Stomach (tissue), 9 donors: ENCODE data around the gene CCDC180. TPM values are rescaled to one million over a fixed set of nuclear protein-coding genes. Genes with fewer than 3 reads are reported as not detected.

ENCODE experiments used
- DNase-seq, 2 donors: peaks; one replicate each; pipeline versions ENCODE4 v3.0.0 to v3.0.0-alpha.2; 2013 to 2019
- H3K27ac ChIP-seq, 5 donors: fragments of 200-600 bp in 4 of 5; sonication (generic) in 4 of 5; one replicate each; pipeline ENCODE4 v1.5.1; 2013 to 2019; ENCODE audit warnings: mild to moderate bottlenecking in 1 of 5, moderate library complexity in 1 of 5
- H3K27me3 ChIP-seq, 3 donors: fragments of 200-600 bp; sonication (generic); one replicate each; pipeline ENCODE4 v1.5.1; 2017 to 2019; ENCODE audit warnings: mixed run types in 1 of 3
- H3K36me3 ChIP-seq, 4 donors: fragments of 200-600 bp; sonication (generic); 1 replicate in 3 of 4; 2 replicates in 1 of 4; pipeline ENCODE4 v1.5.1; 2016 to 2019
- H3K4me1 ChIP-seq, 4 donors: fragments of 200-600 bp; sonication (generic); one replicate each; pipeline ENCODE4 v1.5.1; 2016 to 2019
- H3K4me3 ChIP-seq, 4 donors: fragments of 200-600 bp; sonication (generic) in 3 of 4; one replicate each; pipeline ENCODE4 v1.5.1; 2016 to 2019; ENCODE audit warnings: mild to moderate bottlenecking in 1 of 4
- H3K9me3 ChIP-seq, 4 donors: fragments of 200-600 bp; sonication (generic); one replicate each; pipeline ENCODE4 v1.5.1; 2016 to 2019
- EP300 ChIP-seq: sonication (generic); formaldehyde crosslinking; IDR thresholded peaks from one replicate; pipeline ENCODE4 v1.6.1; 2017; ENCODE audit warnings: antibody characterized with exemption
- POLR2A ChIP-seq, 4 donors: fragments of 450-650 bp; IDR thresholded peaks; one replicate each; pipeline ENCODE4 v1.6.1; 2016; ENCODE audit warnings: antibody characterized with exemption in 4 of 4, control low read depth in 2 of 4, mild to moderate bottlenecking in 1 of 4, moderate library complexity in 1 of 4
- POLR2AphosphoS5 ChIP-seq, 3 donors: sonication (generic); formaldehyde crosslinking; IDR thresholded peaks; one replicate each; pipeline ENCODE4 v1.6.1; 2016; ENCODE audit warnings: antibody characterized with exemption in 3 of 3
- WGBS, 5 donors: extraction: QIAGEN DNeasy Blood & Tissue Kit in 3 of 5; methylation state at CpG; one replicate each; pipeline versions ENCODE4 v1.1.5 to v1.1.7; 2013 to 2018; 5-methylcytosine and 5-hydroxymethylcytosine counted together
- intact Hi-C: fragments of 100-400 bp; cut with DNase I; formaldehyde crosslinking; loops from one replicate; pipeline ENCODE4 v1.15.1; 2023; ENCODE audit warnings: low total_unique reads
- polyA plus RNA-seq, 3 donors: library from polyadenylated mRNA; stranded (reverse); fragments of 200-250 nt; gene quantifications; one replicate each; pipeline ENCODE4 v1.2.3, GENCODE V29; 2013
- total RNA-seq, 5 donors: library from RNA; depleted of rRNA; stranded (reverse); fragments of >200 nt; gene quantifications; one replicate each; pipeline versions ENCODE4 v1.1.0 to v1.2.3, GENCODE V29; 2014 to 2016
- TF ChIP-seq, protein P1 (sequence below), 7 experiments: fragments of 450-650 bp in 4 of 7; fragments of 200-600 bp in 3 of 7; sonication (generic) in 3 of 7; IDR thresholded peaks; one replicate each; pipeline ENCODE4 v1.5.1; 2016 to 2019; ENCODE audit warnings: antibody characterized with exemption in 7 of 7, control low read depth in 2 of 7, mild to moderate bottlenecking in 1 of 7
- donor health status: healthy with polysubstance abuse.
- donor health status: Bipolar disorder and iron deficiency.
- donor health status: healthy.

The CCDC180 gene
- total and polyA plus RNA-seq, 8 donors = 1.7 to 16.5 (median 6.0) TPM

DNA sequence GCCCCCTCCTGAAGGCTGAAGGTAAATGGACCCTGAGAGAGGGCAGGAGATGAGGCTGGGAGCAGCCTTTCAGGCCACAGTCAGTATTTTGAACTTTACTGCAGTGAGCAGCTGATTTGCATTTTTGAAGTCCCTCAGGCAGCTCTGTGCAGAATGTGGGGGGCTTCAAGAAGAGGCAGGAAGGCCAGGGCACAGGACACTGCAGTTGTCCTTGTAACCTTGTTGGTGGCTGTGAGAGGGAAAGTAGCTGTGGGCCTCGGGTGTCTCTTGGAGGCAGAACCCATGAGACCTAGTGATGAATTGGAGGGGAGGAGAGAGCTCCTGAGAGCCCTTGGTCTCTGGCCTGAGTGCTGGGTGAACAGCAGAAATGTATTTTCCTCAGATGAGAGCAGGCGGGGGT lies 2.6 kb downstream of the CCDC180 start:
- no peak for TF ChIP-seq POLR2A (IDR thresholded peaks at IDR 0.05)
- no peak for TF ChIP-seq POLR2AphosphoS5 (IDR thresholded peaks at IDR 0.05)
- no peak for TF ChIP-seq EP300
- TF ChIP-seq, protein P1, sequence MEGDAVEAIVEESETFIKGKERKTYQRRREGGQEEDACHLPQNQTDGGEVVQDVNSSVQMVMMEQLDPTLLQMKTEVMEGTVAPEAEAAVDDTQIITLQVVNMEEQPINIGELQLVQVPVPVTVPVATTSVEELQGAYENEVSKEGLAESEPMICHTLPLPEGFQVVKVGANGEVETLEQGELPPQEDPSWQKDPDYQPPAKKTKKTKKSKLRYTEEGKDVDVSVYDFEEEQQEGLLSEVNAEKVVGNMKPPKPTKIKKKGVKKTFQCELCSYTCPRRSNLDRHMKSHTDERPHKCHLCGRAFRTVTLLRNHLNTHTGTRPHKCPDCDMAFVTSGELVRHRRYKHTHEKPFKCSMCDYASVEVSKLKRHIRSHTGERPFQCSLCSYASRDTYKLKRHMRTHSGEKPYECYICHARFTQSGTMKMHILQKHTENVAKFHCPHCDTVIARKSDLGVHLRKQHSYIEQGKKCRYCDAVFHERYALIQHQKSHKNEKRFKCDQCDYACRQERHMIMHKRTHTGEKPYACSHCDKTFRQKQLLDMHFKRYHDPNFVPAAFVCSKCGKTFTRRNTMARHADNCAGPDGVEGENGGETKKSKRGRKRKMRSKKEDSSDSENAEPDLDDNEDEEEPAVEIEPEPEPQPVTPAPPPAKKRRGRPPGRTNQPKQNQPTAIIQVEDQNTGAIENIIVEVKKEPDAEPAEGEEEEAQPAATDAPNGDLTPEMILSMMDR (IDR thresholded peaks at IDR 0.05) = no peak
- peaks cover 0 to 10% (median 6%) of the 10 kb centered on the region in 3 donors for H3K27me3 ChIP-seq
- intact Hi-C loops = no loop called here
- H3K4me3 ChIP-seq = no peak overlapping the region
- WGBS, 5 donors = 89 to 96% (median 93%) methylated on average over 2 of the region's 2 CpGs
- DNase-seq = no peak
- no peak overlapping the region for H3K27ac ChIP-seq
- H3K4me1 ChIP-seq = peaks cover 5 to 17% (median 16%) of the 10 kb centered on the region in 4 donors
- no peaks in the 10 kb centered on the region for H3K9me3 ChIP-seq
- H3K36me3 ChIP-seq = peaks cover 12 to 59% (median 54%) of the 10 kb centered on the region in 4 donors

DNA sequence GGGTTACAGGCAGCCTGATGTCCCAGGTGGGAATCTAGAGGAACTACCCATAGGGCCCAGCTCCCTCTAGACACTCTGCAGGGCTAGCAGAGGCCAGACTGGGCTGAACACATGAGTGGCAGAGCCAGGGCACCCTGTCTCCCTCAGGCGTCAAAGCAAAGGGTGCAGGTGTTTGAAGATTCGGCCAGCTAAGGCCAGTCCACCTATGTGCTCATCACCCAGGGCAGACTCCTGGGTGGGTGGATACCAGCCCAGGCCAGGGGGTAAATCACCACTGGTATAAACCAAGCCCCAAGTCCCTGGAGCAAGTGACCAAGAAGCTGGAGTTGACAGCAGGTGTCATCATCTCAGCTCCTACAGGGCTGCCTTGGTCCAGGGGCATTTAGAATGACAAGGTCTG lies 3.4 kb downstream of the CCDC180 start:
- no peak for DNase-seq
- H3K36me3 ChIP-seq = peaks cover 12 to 67% (median 62%) of the 10 kb centered on the region in 4 donors
- 92 to 100% (median 97%) methylated on average over 2 of the region's 2 CpGs for WGBS, 5 donors
- peaks cover 0 to 10% (median 6%) of the 10 kb centered on the region in 3 donors for H3K27me3 ChIP-seq
- intact Hi-C loops = no loop called here
- H3K4me1 ChIP-seq = peaks cover 5 to 17% (median 16%) of the 10 kb centered on the region in 4 donors
- no peaks in the 10 kb centered on the region for H3K9me3 ChIP-seq
- no peak overlapping the region for H3K4me3 ChIP-seq
- no peak overlapping the region for H3K27ac ChIP-seq
- TF ChIP-seq POLR2A (IDR thresholded peaks at IDR 0.05) (no peak), EP300 (no peak), POLR2AphosphoS5 (IDR thresholded peaks at IDR 0.05) (no peak)
- TF ChIP-seq, protein P1 (IDR thresholded peaks at IDR 0.05) = no peak

DNA sequence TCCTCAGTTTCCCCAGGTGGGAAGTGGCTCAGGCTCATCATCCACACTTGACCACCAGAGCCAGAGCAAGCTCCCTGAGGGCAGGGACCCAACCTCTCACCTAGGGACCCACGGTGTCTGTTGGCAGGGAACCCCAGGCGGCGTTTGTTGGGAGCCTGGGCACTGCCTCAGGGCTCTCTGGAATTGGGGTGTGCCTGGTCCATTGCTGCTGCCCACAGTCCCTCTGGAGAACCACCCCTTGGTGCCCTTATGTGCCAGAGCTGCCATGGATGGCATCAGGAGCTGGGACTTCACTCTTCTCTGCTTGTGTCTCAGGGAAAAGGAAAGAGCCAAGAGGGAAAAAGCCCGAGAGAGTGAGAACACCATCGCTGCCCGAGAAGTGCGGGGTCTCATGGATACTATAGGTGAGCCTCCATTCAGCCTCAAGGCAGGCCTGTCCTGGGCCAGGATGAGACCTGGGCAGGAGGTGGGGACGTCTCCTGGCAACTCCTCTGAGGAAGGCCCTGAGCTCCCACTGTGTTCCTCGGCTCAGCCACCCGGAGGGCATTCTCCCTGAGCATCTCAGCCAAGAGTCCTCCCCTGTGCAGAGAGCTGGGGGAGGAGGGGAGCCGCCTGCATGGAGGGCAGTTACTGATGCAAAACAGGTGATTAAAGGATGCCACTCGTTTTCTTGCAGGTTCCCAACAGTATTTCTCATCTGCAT lies 4.5 kb downstream of the CCDC180 start:
- intact Hi-C loops = no loop called here
- peaks cover 12 to 78% (median 73%) of the 10 kb centered on the region in 4 donors for H3K36me3 ChIP-seq
- no peak for DNase-seq
- WGBS, 5 donors = 79 to 93% (median 89%) methylated on average over 9 to 12 of the region's 12 CpGs
- no peak for TF ChIP-seq EP300
- TF ChIP-seq POLR2A (IDR thresholded peaks at IDR 0.05) = no peak
- TF ChIP-seq, protein P1 (IDR thresholded peaks at IDR 0.05) = no peak
- TF ChIP-seq POLR2AphosphoS5 (IDR thresholded peaks at IDR 0.05) = no peak
- peaks cover 0 to 10% (median 6%) of the 10 kb centered on the region in 3 donors for H3K27me3 ChIP-seq
- no peak overlapping the region for H3K4me3 ChIP-seq
- H3K4me1 ChIP-seq = peaks cover 5 to 12% (median 10%) of the 10 kb centered on the region in 4 donors
- no peak overlapping the region for H3K27ac ChIP-seq
- H3K9me3 ChIP-seq = no peaks in the 10 kb centered on the region

DNA sequence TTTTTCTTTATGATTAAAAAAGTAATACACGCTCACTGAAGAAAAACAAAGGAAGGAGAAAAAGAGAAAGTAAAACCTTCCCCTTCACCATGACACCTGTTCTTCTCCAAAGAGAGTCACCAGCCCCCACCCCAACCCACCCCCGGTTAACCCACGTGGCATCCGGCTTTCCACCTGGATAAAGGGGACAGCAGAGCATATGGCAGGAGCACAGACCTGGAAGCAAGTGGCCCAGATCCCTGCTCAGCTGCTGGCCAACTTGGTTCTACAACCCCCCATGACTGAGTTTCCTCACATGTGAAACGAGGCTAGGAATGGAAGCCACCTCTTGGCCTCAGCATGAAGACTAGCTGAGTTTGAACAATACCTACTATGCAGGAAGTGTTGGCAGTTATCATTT lies 5.1 kb downstream of the CCDC180 start:
- Histone ChIP-seq H3K4me1 (peaks cover under 1 to 5% (median 4%) of the 10 kb centered on the region in 4 donors), H3K4me3 (no peak overlapping the region), H3K27me3 (peaks cover 0 to 4% (median under 1%) of the 10 kb centered on the region in 3 donors), H3K36me3 (peaks cover 12 to 84% (median 79%) of the 10 kb centered on the region in 4 donors), H3K9me3 (no peaks in the 10 kb centered on the region), H3K27ac (no peak overlapping the region)
- no peak for DNase-seq
- TF ChIP-seq EP300 = no peak
- TF ChIP-seq, protein P1 (IDR thresholded peaks at IDR 0.05) = no peak
- intact Hi-C loops = no loop called here
- WGBS, 5 donors = 87 to 96% (median 89%) methylated on average over 5 of the region's 5 CpGs
